ENCODE results near the gene LRBA.

- no peak for TF ChIP-seq CTCF (IDR thresholded peaks at IDR 0.05; ENCODE audit: borderline replicate concordance, extremely low read depth, low read length, poor library complexity, severe bottlenecking)
- TF ChIP-seq EZH2 (IDR thresholded peaks at IDR 0.05; ENCODE audit: borderline replicate concordance, low read depth, low read length, severe bottlenecking) = no peak
Measured at GRCh38 chr4:150680651-150681050, 334.4 kb downstream of the LRBA start.
